HepG2 (cell line): ENCODE measurements around the gene ANAPC16. TPM values are rescaled to one million over a fixed set of nuclear protein-coding genes. Genes with fewer than 3 reads are reported as not detected.
A peak's percentile ranks its signal among the peaks of the same experiment; 100 is the strongest.

Experiments
- ATAC-seq: fragments of 200-7000 bp; cut with Tn5 transposase; 3 replicates; pipeline ENCODE4 v1.9.1; 2020; ENCODE audit warnings: mild to moderate bottlenecking, moderate library complexity
- BruUV-seq: library from RNA; stranded (reverse); fragments of 400-500 nt; replicated peaks from 2 replicates; lab custom pipeline; 2021; lab: Mats Ljungman, UMichigan
- CTCF ChIA-PET: fragments of 300-600 bp; formaldehyde crosslinking; extraction: SDS; loops from one replicate; lab custom pipeline; 2021; ENCODE audit warnings: low total read pairs, inconsistent platforms, low intra/inter-chr PET ratio; lab: Yijun Ruan, JAX
- POLR2A ChIA-PET: fragments of 350-600 bp; sonication (Branson Sonifier 250); formaldehyde crosslinking; loops from one replicate; lab custom pipeline; 2020; ENCODE audit warnings: antibody characterized with exemption, inconsistent platforms; lab: Yijun Ruan, JAX
- DNase-seq: peaks from one replicate; pipeline ENCODE4 v3.0.0-alpha.2; 2015; ENCODE audit warnings: low spot score
- FAIRE-seq: peaks from 3 replicates; lab custom pipeline; 2011; peaks lifted over from hg19 to GRCh38; lab: Jason Lieb, UNC
- H2AFZ ChIP-seq: one replicate; pipeline ENCODE4 v1.6.1; 2011; ENCODE audit warnings: low read length, inconsistent platforms
- H3K27ac ChIP-seq: fragments of 300-600 bp; 3 replicates; pipeline ENCODE4 v1.8.0; 2011; ENCODE audit warnings: mixed run types, mild to moderate bottlenecking, mixed read lengths, low read length, inconsistent platforms; ENCODE audit not compliant: insufficient read depth; ENCODE audit errors: extremely low read length
- H3K27me3 ChIP-seq, 2 experiments: fragments of 200-600 bp in 1 of 2; 2 replicates in 1 of 2; 3 replicates in 1 of 2; pipeline versions ENCODE4 v1.6.0 to v1.8.0; 2011; ENCODE audit warnings: low read length in 2 of 2, mild to moderate bottlenecking in 2 of 2, moderate library complexity in 2 of 2, inconsistent platforms in 1 of 2; ENCODE audit not compliant: insufficient read depth in 2 of 2, control insufficient read depth in 1 of 2
- H3K36me3 ChIP-seq, 2 experiments: fragments of 200-600 bp in 1 of 2; replicated peaks in 1 of 2; 2 replicates in 1 of 2; 3 replicates in 1 of 2; pipeline versions ENCODE4 v1.5.1 to v1.8.0; 2011; ENCODE audit warnings: low read length in 2 of 2, inconsistent platforms in 1 of 2; ENCODE audit not compliant: insufficient read depth in 2 of 2, control insufficient read depth in 1 of 2
- H3K4me1 ChIP-seq: 2 replicates; pipeline ENCODE4 v1.5.1; 2012; ENCODE audit warnings: low read length, inconsistent platforms; ENCODE audit not compliant: insufficient read depth
- H3K4me2 ChIP-seq: 2 replicates; pipeline ENCODE4 v1.6.0; 2011; ENCODE audit warnings: low read depth, low read length, inconsistent platforms
- H3K4me3 ChIP-seq, 3 experiments: fragments of 200-600 bp in 1 of 3; sonication (generic), shearing (Covaris generic) in 1 of 3; replicated peaks in 1 of 3; 2 replicates each; pipeline ENCODE4 v1.5.1; 2011 to 2016; ENCODE audit warnings: low read length in 3 of 3, inconsistent platforms in 2 of 3, low read depth in 2 of 3, mild to moderate bottlenecking in 2 of 3, control low read depth in 1 of 3, mixed read lengths in 1 of 3; ENCODE audit not compliant: insufficient read depth in 1 of 3
- H3K79me2 ChIP-seq: one replicate; pipeline ENCODE4 v1.6.1; 2011; ENCODE audit warnings: low read length, inconsistent platforms; ENCODE audit not compliant: insufficient read depth
- H3K9ac ChIP-seq: 2 replicates; pipeline ENCODE4 v1.6.0; 2011; ENCODE audit warnings: mild to moderate bottlenecking, low read depth, low read length, inconsistent platforms; ENCODE audit not compliant: insufficient read depth
- H3K9me3 ChIP-seq: 2 replicates; pipeline ENCODE4 v1.5.1; 2012; ENCODE audit warnings: mild to moderate bottlenecking, low read length
- H4K20me1 ChIP-seq: 2 replicates; pipeline ENCODE4 v1.6.0; 2011; ENCODE audit warnings: inconsistent platforms, mild to moderate bottlenecking, low read length, moderate library complexity; ENCODE audit not compliant: insufficient read depth
- ATM ChIP-seq: fragments of 450-650 bp; IDR thresholded peaks from 2 replicates; pipeline ENCODE4 v1.7.1; 2017; ENCODE audit warnings: mild to moderate bottlenecking, borderline replicate concordance
- HNF4A ChIP-seq: sonication (generic); formaldehyde crosslinking; IDR thresholded peaks from 2 replicates; pipeline ENCODE4 v1.4.0; 2020; ENCODE audit warnings: missing genetic modification reagents
- STAG1 ChIP-seq: sonication (generic); formaldehyde crosslinking; IDR thresholded peaks from 2 replicates; pipeline ENCODE4 v1.4.0; 2020; ENCODE audit warnings: missing genetic modification reagents
- ZNF121 ChIP-seq: sonication (generic); formaldehyde crosslinking; IDR thresholded peaks from 2 replicates; pipeline ENCODE4 v1.5.0; 2020; ENCODE audit warnings: mild to moderate bottlenecking, missing genetic modification reagents
- ZNF180 ChIP-seq: sonication (generic); formaldehyde crosslinking; IDR thresholded peaks from 2 replicates; pipeline ENCODE4 v1.4.0; 2020; ENCODE audit warnings: low read depth, missing genetic modification reagents, borderline replicate concordance
- WGBS: methylation state at CpG from one replicate; pipeline ENCODE4 v1.1.6; 2017; ENCODE audit warnings: low lambda C conversion rate; 5-methylcytosine and 5-hydroxymethylcytosine counted together
- in situ Hi-C: cut with HindIII; loops from 2 replicates; pipeline ENCODE4 v1.10.0; 2017; ENCODE audit warnings: low pct_unique_long_range_greater_than_20kb; ENCODE audit not compliant: extremely low pct_ligation_motif_present
- intact Hi-C: fragments of 100-400 bp; cut with micrococcal nuclease; formaldehyde crosslinking; loops from one replicate; pipeline ENCODE4 v1.10.0; 2022; ENCODE audit not compliant: unreplicated experiment
- polyA plus RNA-seq, 8 experiments: library from polyadenylated mRNA; depleted of rRNA in 3 of 8; stranded (reverse) in 7 of 8; unstranded in 1 of 8; fragments of >200 nt; fragmentation: Illumina TruSeq in 4 of 8; extraction: Trizol in 4 of 8; gene quantifications; 2 replicates each; pipeline versions ENCODE4 v1.2.1 to v1.2.3, GENCODE V29; 2011 to 2016; ENCODE audit warnings: low read depth in 4 of 8, missing spikeins in 1 of 8, mixed read lengths in 1 of 8; ENCODE audit not compliant: insufficient read depth in 1 of 8
- total RNA-seq, 5 experiments: library from RNA; depleted of rRNA; stranded (reverse); fragments of >200 nt; fragmentation: Illumina TruSeq; extraction: Trizol; gene quantifications; 2 replicates each; pipeline ENCODE4 v1.2.3, GENCODE V29; 2016; ENCODE audit warnings: low read depth in 1 of 5
- TF ChIP-seq, protein P1 (sequence below): sonication (generic); formaldehyde crosslinking; IDR thresholded peaks from 2 replicates; pipeline ENCODE4 v1.4.0; 2020; ENCODE audit warnings: mild to moderate bottlenecking, missing genetic modification reagents

Gene ANAPC16
- total and polyA plus RNA-seq, 2 of the 13 experiments (the other 11 are each of a cell fraction or from before 2014, with no cell fraction given), result 74.8 to 89.4 TPM

DNA sequence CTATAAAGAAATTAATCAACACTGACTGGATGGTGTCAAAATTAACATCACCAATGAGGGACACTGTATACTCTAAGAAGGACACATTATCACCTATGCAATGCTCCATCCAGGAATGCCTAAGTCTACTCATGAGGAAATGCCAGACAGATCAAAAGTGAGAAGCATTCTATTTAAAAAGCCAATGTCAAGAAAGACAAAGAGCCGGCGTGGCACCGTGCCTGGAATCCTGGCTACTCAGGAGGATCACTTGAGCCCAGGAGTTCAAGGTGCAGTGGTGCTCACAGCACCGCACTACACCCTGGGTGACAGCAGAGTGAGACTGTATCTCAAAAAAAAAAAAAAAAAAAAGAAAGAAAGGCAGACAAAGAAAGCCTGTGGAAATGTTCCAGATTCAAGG is 45.5 kb upstream of the ANAPC16 start:
- Histone ChIP-seq H3K4me3 (no peak overlapping the region), H2AFZ (no peak overlapping the region), H3K79me2 (no peaks in the 10 kb centered on the region), H3K4me2 (no peak overlapping the region; the same call in 1 of the 2 replicates), H3K9ac (no peak overlapping the region), H3K27ac (no peak overlapping the region), H4K20me1 (no peaks in the 10 kb centered on the region), H3K27me3 (no peaks in the 10 kb centered on the region), H3K9me3 (no peaks in the 10 kb centered on the region), H3K36me3 (0 out of 5 replicates have a peak, but pooled peaks cover 0 to 5% of the 10 kb centered on the region in 2 experiments), H3K4me1 (peaks cover 40% of the 10 kb centered on the region)
- CTCF ChIA-PET, result no interaction called here
- WGBS, result 46% methylated on average over 4 of the region's 4 CpGs
- in situ Hi-C loops, result no loop called here
- intact Hi-C loops, result loop anchor here (10.0 kb wide), 1 partner anchor 65 kb away; no protein-coding TSS in a partner anchor
- POLR2A ChIA-PET, result no interaction called here
- 0 out of 2 replicates have a peak, but pooled peaks have one; percentile 12 for TF ChIP-seq HNF4A (CRISPR knock-in tag)
- TF ChIP-seq ATM, result no peak
- no peak; the same call in 2 of the 3 replicates for ATAC-seq
- FAIRE-seq, result no peak
- BruUV-seq, result no TSS peak
- DNase-seq, result peak; percentile 13

GRCh38 chr10:72170733-72171132 is 45.1 kb upstream of the ANAPC16 start:
- no peak for TF ChIP-seq STAG1
- TF ChIP-seq, protein P1, sequence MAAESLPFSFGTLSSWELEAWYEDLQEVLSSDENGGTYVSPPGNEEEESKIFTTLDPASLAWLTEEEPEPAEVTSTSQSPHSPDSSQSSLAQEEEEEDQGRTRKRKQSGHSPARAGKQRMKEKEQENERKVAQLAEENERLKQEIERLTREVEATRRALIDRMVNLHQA (CRISPR knock-in tag), result no peak
- TF ChIP-seq ZNF121 (CRISPR knock-in tag), result 0 out of 2 replicates have a peak, but pooled peaks have one; percentile 33
- no peak for TF ChIP-seq ZNF180 (CRISPR knock-in tag)
- TF ChIP-seq, all 625 proteins: peak for 1
- ATAC-seq, result no peak
- no peak overlapping the region for H3K9ac ChIP-seq
- H3K27ac ChIP-seq, result no peak overlapping the region
- no TSS peak for BruUV-seq
- no peaks in the 10 kb centered on the region for H4K20me1 ChIP-seq
- H3K27me3 ChIP-seq, result no peaks in the 10 kb centered on the region
- FAIRE-seq, result no peak
- CTCF ChIA-PET, result no interaction called here
- in situ Hi-C loops (no loop called here), intact Hi-C loops (loop anchor here (10.0 kb wide), 1 partner anchor 66 kb away; no protein-coding TSS in a partner anchor)
- 0 out of 5 replicates have a peak, but pooled peaks cover 0 to 6% of the 10 kb centered on the region in 2 experiments for H3K36me3 ChIP-seq
- no peaks in the 10 kb centered on the region for H3K79me2 ChIP-seq
- H3K9me3 ChIP-seq, result no peaks in the 10 kb centered on the region
- no peak for DNase-seq
- H2AFZ ChIP-seq, result no peak overlapping the region
- POLR2A ChIA-PET, result no interaction called here
- H3K4me3 ChIP-seq, result no peak overlapping the region
- 93% methylated on average over 4 of the region's 4 CpGs for WGBS
- H3K4me1 ChIP-seq, result peaks cover 35% of the 10 kb centered on the region
- no peak overlapping the region; the same call in 1 of the 2 replicates for H3K4me2 ChIP-seq
